GM23248 (cell line): ENCODE measurements around the gene TEF.

Source experiments
- EZH2 ChIP-seq: fragments of 200-600 bp; sonication (generic); IDR thresholded peaks from 2 replicates; pipeline ENCODE4 v1.6.1; 2018; ENCODE audit warnings: antibody characterized with exemption, mild to moderate bottlenecking; ENCODE audit not compliant: insufficient read depth, poor library complexity, severe bottlenecking
- EZH2phosphoT487 ChIP-seq: fragments of 200-600 bp; sonication (generic); IDR thresholded peaks from 2 replicates; pipeline ENCODE4 v1.6.1; 2018; ENCODE audit warnings: antibody characterized with exemption, moderate library complexity, mild to moderate bottlenecking, low read depth; ENCODE audit not compliant: insufficient read depth

GRCh38 chr22:41437198-41437597, 55.5 kb downstream of the TEF start:
- no peak for TF ChIP-seq EZH2
- TF ChIP-seq EZH2phosphoT487 = no peak
